ENCODE measurements around the gene CYB5D1.

Gene CYB5D1

GRCh38 chr17:7845359-7846062, 12.3 kb upstream of the CYB5D1 start:
- DNase-seq = no peak

GRCh38 chr17:7846063-7846735, 11.6 kb upstream of the CYB5D1 start:
- DNase-seq = no peak

- no peak for DNase-seq
Observed at GRCh38 chr17:7846765-7847661, 10.8 kb upstream of the CYB5D1 start.

- DNase-seq = no peak
Observed at GRCh38 chr17:7848131-7848579, 9.6 kb upstream of the CYB5D1 start.

GRCh38 chr17:7848739-7849129, 9.1 kb upstream of the CYB5D1 start:
- DNase-seq = no peak

GRCh38 chr17:7849130-7849750, 8.6 kb upstream of the CYB5D1 start:
- DNase-seq = no peak

GRCh38 chr17:7849751-7850504, 7.9 kb upstream of the CYB5D1 start:
- no peak for DNase-seq

- DNase-seq = no peak
Observed at GRCh38 chr17:7850701-7851437, 6.9 kb upstream of the CYB5D1 start.

GRCh38 chr17:7851438-7852261, 6.2 kb upstream of the CYB5D1 start:
- DNase-seq = peak; percentile 78

GRCh38 chr17:7852262-7852670, 5.5 kb upstream of the CYB5D1 start:
- DNase-seq = no peak

GRCh38 chr17:7852919-7853690, 4.7 kb upstream of the CYB5D1 start:
- DNase-seq = no peak

GRCh38 chr17:7853691-7854038, 4.1 kb upstream of the CYB5D1 start:
- no peak for DNase-seq

GRCh38 chr17:7854078-7854777, 3.6 kb upstream of the CYB5D1 start:
- no peak for DNase-seq

GRCh38 chr17:7854851-7855659, 2.7 kb upstream of the CYB5D1 start, which contains the start of gene TMEM88:
Gene TMEM88, plus strand, starts transcription at chr17:7855066. Its CDS starts 9 bp downstream, at chr17:7855075.
- DNase-seq = no peak

GRCh38 chr17:7855660-7856010, 2.2 kb upstream of the CYB5D1 start:
- no peak for DNase-seq

GRCh38 chr17:7856011-7856810, 1.6 kb upstream of the CYB5D1 start:
- DNase-seq = peak; percentile 38

All from EL (cell line).